DMS53 treated with DMSO at 0.1 percent for 48 hours (cell line): ENCODE measurements around the gene APCDD1.
"Not testable (repeated sequence)": the region's sequence is repeated elsewhere in the genome, so short reads cannot be mapped to it uniquely, and the experiment has no call there.

Source experiments
- DNase-seq: peaks from one replicate; lab custom pipeline; 2025; ENCODE audit not compliant: unreplicated experiment; lab: John Stamatoyannopoulos, UW

The APCDD1 gene

DNA sequence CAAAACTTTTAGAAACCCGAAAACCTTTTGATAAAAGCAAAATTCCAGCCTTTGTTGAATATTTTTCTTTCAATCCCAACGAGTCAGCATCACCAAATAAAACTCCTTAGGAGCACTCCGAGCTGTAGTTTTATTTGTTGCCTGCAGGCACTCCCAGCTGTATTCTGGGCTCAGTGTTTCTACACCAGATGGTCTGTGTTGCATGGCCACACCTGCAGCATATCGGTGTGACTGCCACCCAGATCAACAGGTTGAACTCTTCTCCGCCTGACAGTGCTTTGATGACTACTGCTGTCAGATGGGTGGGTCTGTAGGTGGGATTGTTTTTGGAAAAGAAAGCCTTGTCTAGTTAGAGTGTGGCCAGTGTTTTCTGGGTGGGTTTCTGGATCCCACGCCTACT, 32.7 kb downstream of the APCDD1 start:
- no peak for DNase-seq

DNA sequence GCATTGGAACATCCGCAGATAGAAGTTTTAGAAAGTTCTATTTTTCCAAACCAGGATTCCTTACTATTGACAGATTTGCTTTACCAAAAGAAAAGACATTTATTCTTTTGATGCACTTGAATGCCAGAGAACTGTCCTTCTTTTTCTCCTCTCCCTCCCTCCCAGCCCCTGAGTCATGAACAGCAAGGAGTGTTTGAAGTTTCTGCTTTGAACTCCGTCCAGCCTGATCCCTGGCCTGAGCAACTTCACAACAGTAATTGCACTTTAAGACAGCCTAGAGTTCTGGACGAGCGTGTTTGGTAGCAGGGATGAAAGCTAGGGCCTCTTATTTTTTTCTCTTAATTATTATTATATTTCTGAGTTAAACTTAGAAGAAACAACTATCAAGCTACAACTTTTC, 33.6 kb downstream of the APCDD1 start:
- no peak for DNase-seq

DNA sequence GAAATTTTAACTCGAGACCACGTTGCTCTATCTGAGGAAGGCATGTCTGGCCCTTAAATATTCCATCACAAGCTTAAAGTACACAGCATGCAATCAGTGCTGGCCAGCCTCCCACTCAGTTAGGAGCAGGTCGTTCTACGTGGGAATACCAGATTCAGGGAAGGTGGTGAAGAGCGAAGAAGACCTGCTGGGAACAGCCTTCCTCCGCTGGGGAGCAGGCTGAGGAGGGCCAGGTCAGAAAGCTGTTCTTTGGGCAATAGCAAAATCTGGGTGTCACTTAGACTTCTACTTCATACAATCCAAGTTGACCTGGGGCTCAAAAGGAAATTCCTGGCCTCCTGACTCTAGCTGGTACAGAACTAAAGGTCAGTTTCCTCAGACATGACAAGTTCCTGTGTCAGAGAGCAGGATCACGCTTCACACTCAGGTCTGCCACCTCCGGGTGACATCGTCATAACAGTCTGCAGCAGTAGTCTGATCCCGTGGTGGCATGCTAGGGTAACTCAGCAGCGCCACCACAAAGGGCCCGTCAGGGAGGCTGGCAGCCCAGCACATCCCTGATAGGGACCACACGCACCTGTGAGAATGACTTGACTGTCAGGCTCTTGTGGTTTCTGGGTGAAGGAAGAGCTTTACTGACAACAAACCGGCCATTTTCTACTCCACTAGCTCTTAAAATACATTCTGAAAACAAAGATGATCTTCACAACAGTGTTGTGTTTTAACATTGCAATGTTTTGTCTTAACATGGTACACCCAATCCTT, 36.1 kb downstream of the APCDD1 start:
- DNase-seq: peak; percentile 91

DNA sequence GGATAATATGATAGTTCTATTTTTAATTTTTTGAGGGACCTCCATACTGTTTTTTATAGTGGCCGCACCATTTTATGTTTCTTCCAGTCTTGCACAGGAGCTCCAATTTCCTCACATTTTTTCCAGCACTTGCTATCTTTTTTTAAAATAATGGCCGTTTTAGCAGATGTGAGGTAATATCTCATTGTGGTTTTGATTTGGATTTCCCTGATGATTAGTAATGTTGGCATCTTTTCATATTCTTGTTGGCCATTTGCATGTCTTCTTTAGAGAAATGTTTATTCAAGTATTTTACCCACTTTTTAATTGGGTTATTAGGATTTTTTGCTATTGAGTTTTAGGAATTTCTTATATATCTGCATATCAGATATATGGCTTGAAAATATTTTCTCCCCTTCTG, 41.5 kb downstream of the APCDD1 start:
- DNase-seq: no peak

DNA sequence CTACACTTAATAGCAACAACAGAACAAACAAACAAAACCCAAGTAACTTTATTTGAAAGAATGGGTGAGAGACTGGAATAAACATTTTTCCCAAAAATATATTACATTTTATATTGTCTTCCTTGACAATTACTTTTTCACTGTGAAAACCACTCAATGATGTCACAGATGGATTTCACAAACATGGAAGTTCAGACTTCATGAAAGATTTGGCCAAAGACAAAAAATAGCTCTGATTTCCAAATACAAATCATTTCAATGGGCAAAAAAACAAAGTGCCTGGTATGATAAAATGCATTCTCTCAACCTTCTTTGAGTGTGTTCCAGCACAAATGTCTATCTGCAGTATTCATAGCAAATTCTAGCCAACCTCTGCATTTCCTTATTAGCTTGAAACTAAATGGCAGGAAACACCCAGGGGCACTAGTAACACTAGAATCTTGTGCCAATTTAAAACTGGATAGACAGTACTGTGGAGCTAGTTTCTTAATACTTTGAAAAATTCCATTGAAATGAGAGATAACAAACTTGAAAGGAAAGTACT, 42.8 kb downstream of the APCDD1 start:
- DNase-seq: no peak

DNA sequence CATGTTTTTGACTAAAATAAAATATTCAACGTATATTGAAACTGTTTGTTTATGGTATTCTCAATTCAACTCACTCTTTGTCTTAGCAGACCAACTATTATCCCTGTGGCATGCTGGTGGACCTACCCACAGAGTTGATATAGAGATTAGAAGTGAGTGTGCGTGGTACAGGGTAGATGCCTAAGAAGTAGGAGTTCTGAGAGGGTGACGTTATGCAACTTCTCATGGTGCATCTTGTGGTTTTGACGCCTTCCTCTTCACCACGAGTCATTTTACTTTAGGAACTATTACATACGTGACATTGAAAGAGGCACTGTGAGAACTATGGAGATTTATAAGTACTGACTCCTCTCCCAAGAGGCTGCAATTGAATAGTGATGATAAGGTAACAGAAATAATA, 44.8 kb downstream of the APCDD1 start:
- no peak for DNase-seq

DNA sequence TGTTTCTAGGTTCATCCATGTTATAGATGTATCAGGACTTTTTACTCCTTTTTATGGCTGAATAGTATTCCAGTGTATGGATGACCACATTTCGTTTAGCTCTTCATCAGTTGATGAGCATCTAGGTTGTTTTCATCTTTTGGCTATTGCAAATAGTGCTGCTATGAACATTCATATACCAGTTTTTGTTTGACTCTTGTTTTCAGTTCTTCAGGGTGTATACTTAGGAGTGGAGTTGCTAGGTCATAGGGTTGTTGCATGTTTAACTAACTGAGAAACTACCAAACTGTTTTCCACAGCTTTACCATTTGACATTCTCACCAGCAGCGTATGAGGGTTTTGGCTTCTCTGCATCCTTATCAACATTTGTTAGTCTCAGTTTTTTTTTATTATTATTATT, 45.6 kb downstream of the APCDD1 start:
- DNase-seq: no peak

DNA sequence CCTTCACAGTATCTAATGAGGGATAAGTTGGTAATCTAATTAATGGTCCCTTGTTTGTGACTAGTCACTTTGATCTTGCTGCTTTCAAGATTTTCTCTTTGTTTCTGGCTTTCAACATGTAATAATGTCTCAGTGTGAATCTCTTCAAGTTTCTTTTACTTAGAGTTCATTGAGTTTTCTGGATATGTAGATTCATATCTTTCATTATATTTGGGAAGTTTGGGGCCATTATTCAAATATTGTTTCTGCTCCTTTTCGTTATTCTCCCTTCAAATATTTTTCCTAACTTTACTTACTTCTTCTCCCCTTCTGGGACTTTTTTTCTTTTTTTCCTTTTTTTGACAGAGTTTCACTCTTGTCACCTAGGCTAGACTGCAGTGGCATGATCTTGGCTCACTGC, 50.3 kb downstream of the APCDD1 start:
- DNase-seq: no peak

DNA sequence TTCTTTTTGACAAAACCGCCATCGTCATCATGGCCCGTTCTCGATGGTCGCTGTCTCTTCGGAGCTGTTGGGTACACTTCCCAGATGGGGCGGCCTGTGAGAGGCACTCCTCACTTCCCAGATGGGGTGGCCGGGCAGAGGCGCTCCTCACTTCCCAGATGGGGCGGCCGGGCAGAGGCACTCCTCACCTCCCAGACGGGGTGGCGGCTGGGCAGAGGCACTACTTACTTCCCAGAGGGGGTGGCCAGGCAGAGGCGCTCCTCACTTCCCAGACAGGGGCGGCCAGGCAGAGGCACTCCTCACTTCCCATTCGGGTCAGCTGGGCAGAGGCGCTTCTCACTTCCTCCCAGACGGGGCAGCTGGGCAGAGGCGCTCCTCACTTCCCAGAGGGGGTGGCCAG, 51.5 kb downstream of the APCDD1 start:
- DNase-seq: not testable (repeated sequence)

DNA sequence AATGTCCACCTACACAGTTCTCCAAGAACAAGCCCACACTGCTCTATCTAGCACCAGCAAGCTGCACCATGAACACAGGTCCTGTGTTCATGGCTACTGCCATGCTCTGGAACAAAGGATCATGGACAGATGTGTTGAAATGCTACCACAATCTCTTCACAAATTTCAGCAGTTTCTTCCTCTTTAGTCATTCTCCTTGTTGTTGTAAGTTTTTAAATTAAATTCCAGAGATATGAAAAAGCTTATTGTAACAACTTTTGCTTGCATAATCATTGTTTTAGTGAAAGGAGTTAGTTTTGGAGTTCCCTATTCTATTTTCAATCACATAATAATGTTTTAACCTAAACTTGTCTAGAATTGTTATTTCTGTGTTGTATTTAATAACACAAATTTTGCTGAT, 54.2 kb downstream of the APCDD1 start:
- DNase-seq: no peak

DNA sequence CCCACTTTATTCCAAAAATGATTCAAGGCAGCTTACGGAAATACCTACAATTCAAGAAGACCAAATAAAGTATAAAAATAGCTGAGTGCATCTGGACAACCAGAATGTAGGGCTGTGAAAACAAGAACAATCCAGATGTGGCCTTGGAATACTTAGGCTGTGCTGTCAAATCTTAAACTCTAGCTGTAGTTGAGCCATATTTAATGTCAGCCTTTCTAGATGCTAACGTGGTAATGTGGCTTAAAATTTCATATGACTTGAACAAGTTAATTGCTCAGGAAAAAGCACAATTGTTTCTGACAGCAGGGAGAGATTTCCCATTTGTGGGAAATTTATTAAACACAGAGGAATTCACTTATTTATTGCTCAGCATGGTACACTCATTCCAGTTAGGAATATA, 56.8 kb downstream of the APCDD1 start:
- DNase-seq: no peak

DNA sequence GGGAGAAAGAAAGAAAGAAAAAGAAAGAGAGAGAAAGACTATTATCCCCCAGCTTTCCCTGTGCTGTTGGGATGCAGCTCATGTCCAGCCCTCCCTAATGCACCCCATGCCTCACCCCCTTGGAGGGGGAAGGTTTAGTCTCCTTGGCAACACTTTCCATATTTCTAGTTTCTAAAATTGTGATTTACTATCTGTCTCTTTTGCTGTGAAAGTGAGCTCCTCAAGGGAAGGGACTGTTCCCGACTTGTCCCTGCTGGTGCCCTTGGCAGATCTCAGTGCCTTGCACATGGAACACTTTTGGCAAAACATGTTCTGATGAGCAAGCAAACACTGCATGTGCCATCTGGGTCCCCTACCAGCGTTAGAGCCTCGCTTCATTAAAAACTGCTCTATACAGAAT, 59.6 kb downstream of the APCDD1 start:
- no peak for DNase-seq

DNA sequence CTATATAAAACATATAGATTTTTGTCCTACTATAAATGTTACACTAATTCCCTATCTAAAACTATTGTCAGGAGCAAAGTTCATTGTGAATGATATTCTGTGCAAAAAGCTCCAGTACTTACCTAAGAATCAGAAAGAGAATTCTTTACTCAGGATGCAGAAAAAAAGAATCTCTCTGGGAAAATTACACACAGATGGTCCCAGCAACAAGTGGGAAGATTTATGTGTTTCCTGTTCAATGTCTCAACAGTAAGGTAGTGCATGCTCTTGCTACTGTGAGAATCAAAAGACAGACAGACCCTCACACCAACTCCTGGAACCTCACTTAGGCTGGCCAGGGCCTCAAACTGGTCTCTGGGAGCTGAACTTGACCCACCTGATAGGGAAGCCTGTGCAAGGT, 60.2 kb downstream of the APCDD1 start:
- no peak for DNase-seq

DNA sequence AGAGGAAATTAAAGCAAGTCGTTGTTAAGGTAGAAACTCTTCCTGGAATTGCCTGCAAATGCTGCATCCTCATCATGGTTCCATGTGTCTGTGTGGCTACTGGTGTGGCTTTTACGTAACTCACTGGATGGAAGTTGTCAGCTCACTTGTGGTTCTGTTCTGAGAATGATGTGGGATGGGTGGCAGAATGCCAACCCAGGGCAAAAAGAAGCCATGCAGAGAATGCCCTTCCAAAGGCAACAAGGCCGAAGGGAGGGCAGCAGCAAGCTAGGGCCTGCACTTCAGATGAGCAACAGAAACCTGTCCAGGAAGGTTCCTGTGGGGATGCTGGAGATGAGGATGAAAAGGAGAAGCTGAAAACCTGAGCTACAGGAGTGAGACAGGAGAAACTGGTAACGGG, 61.0 kb downstream of the APCDD1 start:
- no peak for DNase-seq

DNA sequence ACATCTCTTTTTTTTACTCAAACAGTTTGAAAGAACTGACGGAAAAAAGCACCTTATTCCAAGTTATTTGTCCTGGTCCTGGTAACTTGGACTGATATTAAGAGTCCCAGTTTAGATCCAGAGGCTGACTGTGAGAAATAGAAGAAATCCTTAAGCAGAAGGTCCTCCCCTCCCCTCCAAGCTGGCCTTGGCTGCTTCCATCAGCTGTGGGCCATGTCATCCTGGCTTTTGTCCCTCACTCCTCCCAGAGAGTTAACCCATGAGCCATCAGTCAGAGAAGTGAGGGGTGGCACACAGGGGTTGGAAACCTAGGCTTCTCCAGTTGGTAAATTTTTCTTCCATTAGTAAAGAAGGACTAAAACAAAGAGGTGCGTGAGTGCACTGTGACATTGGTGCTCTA, 61.6 kb downstream of the APCDD1 start:
- DNase-seq: no peak

DNA sequence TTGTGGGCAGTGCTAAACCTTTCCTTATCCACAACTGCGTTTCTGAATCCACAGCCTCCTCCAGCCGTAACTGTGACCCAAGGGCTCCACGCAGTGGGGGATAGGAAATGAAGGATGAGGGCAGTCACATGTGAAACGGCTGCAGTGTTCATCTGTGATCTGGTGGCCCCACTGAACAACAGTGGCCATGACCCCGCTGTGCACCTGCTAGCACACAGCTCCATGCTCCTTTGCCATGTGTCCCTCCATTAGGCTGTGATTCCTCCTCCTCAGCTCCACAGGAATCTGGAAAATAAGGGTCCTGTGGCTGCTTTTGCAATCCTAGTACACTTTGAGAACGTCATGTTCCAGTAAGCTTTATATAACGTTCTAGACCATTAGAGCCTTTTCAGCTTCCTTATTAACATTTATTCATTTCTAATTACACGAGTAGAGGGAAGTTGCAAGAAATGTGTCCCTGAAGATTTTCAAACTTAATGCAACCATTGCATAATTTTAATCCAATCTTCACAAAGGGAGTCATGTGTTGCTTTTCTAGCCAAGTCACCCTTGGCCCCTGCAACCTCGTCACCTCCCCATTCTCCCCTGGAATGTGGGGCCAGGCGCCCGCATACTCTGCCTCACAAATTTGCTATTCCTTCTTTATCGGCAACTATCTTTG, 64.3 kb downstream of the APCDD1 start:
- DNase-seq: no peak

DNA sequence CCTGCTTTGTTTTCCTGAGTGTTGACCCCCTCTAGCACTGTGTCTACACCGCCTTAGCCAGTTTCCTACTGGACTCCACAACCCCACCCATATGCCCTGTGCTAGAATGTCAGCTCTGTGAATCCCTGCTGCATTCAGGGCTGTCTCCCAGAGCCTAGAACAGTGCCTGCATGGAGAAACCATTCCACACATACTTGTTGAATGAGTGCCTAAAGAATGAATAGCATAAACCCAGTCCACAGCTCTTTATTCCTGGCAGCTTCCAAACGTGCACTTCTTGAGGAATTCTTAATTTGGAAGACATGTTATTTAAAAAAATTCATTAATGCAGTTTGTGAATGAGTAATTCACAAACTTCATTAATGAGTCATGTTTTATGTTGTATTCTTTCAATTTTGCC, 64.9 kb downstream of the APCDD1 start:
- no peak for DNase-seq

DNA sequence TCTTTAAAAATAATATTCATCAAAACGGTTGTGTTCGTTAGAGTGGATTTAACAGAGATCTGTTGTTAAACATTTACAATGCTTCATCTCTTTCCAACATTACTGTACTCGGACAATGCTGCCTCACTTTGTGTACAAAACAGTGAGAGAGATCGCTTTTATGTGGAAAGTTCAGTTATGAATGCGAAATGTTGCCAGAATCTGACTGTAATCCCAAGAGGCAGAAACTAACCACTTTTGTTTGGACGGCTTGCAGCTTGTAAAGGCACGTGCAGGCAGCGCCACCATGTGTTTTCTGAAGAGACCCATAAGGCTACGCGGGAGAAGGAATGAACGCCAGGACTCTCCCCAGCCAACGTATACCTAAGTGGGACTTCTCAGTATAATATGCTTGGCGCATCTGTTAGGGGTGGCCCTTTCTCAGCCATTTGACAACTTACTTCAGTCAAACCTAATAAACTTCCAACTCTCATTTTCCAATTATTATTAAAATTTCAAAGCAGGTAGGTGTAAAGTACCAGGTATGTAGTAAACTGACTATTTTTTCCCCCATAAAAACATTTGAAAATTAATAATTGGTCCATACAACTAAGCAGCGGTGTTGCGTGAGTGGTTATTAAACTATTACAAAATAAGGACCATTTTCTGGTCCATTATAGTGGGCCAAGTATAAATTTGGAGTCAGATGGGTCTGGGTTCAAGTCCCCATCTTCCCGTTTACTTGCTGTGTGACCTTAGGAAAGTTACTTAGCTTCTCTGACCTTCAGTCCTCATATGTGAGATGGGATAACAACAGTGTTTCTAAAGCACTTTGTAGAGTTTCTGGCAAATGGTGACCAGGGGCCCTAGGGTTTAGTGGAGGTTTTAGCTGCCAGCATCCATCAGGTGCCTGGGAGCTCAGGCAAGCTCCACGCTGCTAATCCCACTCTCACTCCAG, 65.8 kb downstream of the APCDD1 start:
- DNase-seq: peak; percentile 95

DNA sequence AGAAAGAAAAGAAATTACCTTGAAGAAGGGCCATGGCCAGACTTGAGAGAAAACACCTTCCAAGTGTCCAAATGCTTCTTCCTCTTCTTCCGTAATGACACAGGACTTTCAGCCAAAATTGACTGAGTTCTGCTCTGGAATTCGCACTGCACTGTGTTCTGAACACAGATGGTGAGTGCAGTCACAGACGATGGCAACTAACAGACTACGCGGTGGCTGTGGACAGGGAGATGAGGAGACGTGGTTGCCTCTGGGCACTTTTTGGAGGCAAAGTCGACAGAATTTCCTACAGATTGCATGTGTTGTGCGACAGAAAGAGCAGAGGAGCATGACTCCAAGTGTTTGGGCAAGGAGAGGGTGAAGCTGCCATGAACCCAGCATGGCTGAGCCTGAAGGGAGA, 67.1 kb downstream of the APCDD1 start:
- DNase-seq: no peak

DNA sequence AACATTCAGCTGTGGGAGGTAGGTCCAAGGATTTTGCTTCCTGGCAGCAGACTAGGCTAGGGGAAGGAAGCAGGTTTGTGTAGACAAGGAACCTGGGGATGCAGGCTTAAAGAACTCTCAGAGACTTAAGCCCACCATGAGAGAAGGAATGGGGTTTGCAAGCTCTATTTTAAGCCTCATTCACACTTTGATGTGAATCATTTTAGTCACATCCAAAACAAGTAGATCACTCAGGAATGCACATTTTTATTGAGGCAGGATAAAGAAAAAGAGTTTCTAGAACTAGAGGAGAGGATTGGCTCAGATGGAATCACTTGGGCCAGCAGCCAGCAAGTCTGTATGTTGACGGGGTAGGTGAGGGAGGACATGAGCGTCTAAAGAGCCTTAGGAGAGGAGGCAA, 68.1 kb downstream of the APCDD1 start:
- DNase-seq: no peak

DNA sequence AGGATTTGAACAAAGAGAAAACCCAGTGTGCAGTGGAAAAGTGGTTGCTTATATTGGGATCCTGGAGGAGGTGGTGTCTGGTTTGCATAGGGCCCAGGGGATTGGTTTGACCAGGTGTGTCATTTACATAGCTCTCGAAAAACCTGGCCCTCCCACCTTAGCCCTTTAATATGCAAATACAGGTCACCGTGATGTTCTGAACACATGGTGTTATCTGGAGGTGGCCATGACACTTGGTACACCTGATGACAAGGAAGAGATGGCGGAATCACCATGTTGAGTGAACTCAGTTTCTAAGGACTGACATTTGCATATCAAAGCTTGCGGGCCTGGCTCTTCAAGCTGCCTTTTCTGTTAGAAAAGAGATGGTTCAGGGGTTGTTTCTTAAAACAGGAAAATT, 69.1 kb downstream of the APCDD1 start:
- DNase-seq: no peak
